ENCODE data around the gene SEZ6. TPM values are rescaled to one million over a fixed set of nuclear protein-coding genes. Genes with fewer than 3 reads are reported as not detected.
A peak's percentile ranks its signal among the peaks of the same experiment; 100 is the strongest.

Gene SEZ6
- total RNA-seq, 1 donor from 2014 or later, result 6.7 TPM

DNA sequence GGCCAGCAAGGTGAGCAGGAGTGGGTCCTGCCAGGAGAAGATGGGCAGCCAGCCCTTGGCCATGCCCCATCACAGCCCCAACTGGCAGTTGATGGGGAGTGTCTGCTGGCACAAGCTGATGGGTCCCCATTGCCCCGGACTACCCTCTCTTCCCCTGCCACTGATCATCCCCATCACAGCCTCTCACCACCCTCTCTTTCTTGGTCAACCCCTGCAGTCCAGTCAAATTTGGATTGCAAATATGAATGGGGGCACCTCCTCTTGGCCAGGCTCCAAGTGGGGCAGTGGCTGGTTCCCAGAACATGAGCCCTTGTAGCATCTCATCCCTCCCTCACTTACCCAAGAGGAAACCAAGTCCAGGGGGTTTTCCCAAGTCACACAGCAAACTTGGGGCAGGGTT, 17.4 kb downstream of the SEZ6 start:
- peaks cover 3% of the 10 kb centered on the region for H3K9me3 Mint-ChIP-seq (ENCODE audit: unreplicated experiment)
- peaks cover 21% of the 10 kb centered on the region for H3K4me1 Mint-ChIP-seq (ENCODE audit: low read depth, unreplicated experiment)
- H3K36me3 Mint-ChIP-seq (ENCODE audit: unreplicated experiment), result no peaks in the 10 kb centered on the region
- H3K4me3 Mint-ChIP-seq (ENCODE audit: unreplicated experiment), result no peak overlapping the region
- H3K27me3 Mint-ChIP-seq (ENCODE audit: unreplicated experiment), result peaks cover 4% of the 10 kb centered on the region
- DNase-seq, result no peak
- H3K27ac Mint-ChIP-seq (ENCODE audit: unreplicated experiment), result no peak overlapping the region
- TF ChIP-seq, protein P1, sequence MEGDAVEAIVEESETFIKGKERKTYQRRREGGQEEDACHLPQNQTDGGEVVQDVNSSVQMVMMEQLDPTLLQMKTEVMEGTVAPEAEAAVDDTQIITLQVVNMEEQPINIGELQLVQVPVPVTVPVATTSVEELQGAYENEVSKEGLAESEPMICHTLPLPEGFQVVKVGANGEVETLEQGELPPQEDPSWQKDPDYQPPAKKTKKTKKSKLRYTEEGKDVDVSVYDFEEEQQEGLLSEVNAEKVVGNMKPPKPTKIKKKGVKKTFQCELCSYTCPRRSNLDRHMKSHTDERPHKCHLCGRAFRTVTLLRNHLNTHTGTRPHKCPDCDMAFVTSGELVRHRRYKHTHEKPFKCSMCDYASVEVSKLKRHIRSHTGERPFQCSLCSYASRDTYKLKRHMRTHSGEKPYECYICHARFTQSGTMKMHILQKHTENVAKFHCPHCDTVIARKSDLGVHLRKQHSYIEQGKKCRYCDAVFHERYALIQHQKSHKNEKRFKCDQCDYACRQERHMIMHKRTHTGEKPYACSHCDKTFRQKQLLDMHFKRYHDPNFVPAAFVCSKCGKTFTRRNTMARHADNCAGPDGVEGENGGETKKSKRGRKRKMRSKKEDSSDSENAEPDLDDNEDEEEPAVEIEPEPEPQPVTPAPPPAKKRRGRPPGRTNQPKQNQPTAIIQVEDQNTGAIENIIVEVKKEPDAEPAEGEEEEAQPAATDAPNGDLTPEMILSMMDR (IDR thresholded peaks at IDR 0.05; ENCODE audit: partially characterized antibody, unreplicated experiment), result no peak

DNA sequence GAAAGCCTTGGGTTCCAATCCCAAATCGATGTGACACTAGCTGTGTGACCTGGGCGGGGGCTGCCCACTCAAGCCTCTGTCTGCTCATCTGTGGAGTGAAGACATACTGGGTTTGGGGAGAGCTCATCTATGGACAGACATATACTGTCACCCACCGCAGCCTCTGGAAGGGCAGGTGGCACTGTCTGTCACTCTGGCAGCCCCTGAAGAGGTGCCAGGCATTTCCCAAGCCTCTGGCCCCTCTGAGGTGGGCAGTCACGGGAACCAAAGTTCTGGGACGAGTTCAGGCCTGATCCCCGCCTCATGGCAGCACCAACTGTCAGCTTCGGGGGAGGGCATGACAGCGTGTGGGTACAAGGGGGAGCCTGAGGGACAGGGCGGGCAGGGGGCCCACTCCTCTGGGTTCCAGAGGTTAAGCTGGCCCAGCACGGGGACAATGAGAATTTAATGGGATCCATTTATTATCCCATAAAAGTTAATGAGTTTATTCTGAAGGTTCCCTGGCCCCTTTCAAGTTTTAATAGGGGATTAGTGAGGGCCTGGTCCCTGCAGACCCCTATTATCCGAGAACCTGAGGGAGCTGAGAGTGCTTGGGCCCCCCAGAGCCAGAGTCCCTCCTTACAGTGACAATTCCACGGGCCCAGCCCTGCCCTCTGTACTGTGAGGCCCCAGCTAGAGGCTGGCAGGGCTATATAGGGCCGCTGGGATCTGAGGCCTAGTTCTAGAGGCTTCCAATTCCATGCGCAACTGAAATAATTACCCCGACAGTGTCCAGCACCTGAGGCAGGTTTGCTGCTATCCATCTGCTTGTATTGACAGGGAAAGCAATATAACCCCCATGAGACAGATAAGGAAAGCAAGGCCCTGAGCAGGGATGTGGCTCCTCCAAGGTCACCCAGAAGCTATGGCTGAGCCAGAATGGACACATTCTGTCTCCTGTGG, 18.8 kb downstream of the SEZ6 start:
- TF ChIP-seq, protein P1 (IDR thresholded peaks at IDR 0.05; ENCODE audit: partially characterized antibody, unreplicated experiment), result no peak
- no peak overlapping the region for H3K4me3 Mint-ChIP-seq (ENCODE audit: unreplicated experiment)
- peak overlapping the region; percentile 11 for H3K27ac Mint-ChIP-seq (ENCODE audit: unreplicated experiment)
- H3K4me1 Mint-ChIP-seq (ENCODE audit: low read depth, unreplicated experiment), result peaks cover 16% of the 10 kb centered on the region
- H3K9me3 Mint-ChIP-seq (ENCODE audit: unreplicated experiment), result peaks cover 5% of the 10 kb centered on the region
- peaks cover 5% of the 10 kb centered on the region for H3K27me3 Mint-ChIP-seq (ENCODE audit: unreplicated experiment)
- no peaks in the 10 kb centered on the region for H3K36me3 Mint-ChIP-seq (ENCODE audit: unreplicated experiment)
- no peak for DNase-seq

DNA sequence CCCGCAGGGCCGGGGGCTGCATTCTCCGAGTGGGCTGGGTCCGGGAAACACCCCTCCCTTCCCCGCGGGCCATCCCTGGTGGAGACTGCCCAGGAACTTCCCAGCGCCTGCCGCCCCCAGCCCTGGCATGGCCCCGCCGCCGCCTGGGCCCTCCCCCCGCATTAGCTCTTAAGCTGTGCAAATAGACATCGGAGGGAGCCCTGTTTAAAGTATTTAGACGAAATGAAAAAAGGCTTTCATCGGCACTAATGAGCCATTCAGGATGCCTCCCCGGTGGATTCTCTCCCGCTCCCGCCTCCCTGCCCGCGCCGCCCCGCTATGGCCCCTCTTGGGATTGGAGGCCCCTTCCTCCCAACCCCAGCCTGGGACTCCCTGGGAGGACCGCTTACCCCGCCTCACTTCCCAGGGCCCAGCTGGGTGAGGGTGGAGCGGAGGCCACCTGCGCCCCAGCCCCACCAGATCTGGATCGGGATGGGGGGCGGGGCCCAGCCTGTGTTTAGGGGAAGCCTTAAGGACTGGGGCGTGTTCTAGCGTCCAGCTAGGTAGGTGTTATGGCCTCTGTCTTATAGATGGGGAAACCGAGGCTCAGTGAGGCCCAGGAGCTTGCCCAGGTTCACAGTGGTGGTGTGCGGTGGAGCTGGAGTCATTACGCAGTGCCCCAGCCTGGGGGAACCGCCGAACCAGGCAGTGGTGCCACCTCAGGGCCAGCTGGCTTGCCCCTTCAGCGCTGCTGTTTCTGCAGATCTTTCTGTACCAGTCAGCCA, 19.7 kb downstream of the SEZ6 start:
- H3K4me3 Mint-ChIP-seq (ENCODE audit: unreplicated experiment), result no peak overlapping the region
- H3K36me3 Mint-ChIP-seq (ENCODE audit: unreplicated experiment), result no peaks in the 10 kb centered on the region
- H3K27me3 Mint-ChIP-seq (ENCODE audit: unreplicated experiment), result peaks cover 5% of the 10 kb centered on the region
- peaks cover 16% of the 10 kb centered on the region for H3K4me1 Mint-ChIP-seq (ENCODE audit: low read depth, unreplicated experiment)
- H3K9me3 Mint-ChIP-seq (ENCODE audit: unreplicated experiment), result peaks cover 5% of the 10 kb centered on the region
- peak; percentile 62 for DNase-seq
- TF ChIP-seq, protein P1 (IDR thresholded peaks at IDR 0.05; ENCODE audit: partially characterized antibody, unreplicated experiment), result no peak
- H3K27ac Mint-ChIP-seq (ENCODE audit: unreplicated experiment), result no peak overlapping the region

DNA sequence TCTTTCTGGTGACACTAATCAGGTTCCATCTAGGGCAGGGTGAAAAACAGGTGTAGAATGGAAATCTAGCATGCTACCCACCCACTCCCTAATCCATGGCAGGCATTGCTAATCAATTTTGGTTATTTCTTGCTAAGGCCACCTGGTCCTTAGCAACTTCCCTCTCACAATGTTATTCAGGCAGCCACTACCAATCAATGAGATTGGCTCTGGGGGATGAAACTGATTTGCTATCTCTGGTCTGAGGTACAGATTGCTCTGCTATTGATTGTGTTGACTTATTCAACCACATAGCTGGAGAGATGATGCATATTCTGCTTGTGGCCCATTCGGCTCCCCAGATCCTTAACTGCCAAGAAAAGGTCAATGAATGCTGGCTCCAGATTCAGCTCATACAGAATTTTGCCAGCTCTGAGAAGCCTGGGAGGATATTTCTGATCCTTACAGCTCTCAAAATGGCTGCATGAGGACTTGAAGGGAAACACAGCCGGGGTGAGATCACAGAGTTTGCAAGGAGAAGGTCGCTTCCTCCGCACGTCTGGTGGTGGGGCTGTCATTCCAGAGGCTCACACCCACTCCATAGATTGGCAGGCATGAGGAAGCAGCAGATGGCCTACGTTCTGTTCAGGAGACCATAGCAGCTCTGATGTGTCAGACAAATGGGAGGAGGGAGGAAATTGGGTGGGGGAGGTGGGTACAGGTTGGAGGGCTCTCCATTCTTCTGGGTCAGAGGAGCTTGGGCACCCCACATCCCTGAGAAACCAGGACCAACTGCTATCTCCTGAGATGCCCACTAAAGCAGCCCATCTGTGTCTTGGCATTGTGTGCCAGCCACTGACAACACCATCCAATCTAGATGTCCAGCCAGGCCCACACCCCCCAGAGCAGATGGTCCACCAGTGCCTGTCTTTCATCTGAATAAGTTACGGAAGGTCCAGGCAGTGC, 22.3 kb downstream of the SEZ6 start:
- H3K4me1 Mint-ChIP-seq (ENCODE audit: low read depth, unreplicated experiment), result peaks cover 16% of the 10 kb centered on the region
- no peak for DNase-seq
- peaks cover 3% of the 10 kb centered on the region for H3K27me3 Mint-ChIP-seq (ENCODE audit: unreplicated experiment)

More for the DNA sequence above, 22.3 kb downstream of the SEZ6 start:
- Mint-ChIP-seq H3K36me3 (ENCODE audit: unreplicated experiment) (no peaks in the 10 kb centered on the region), H3K27ac (ENCODE audit: unreplicated experiment) (peak overlapping the region; percentile 78), H3K4me3 (ENCODE audit: unreplicated experiment) (peak overlapping the region; percentile 63), H3K9me3 (ENCODE audit: unreplicated experiment) (peaks cover 5% of the 10 kb centered on the region)
- TF ChIP-seq, protein P1 (IDR thresholded peaks at IDR 0.05; ENCODE audit: partially characterized antibody, unreplicated experiment), result no peak
